Measurements from ENCODE around the gene DENND1C.

GRCh38 chr19:6478815-6479214 lies 2.8 kb downstream of the DENND1C start:
- TF ChIP-seq CTCF (IDR thresholded peaks at IDR 0.05) = no peak
- TF ChIP-seq POLR2A (IDR thresholded peaks at IDR 0.05) = no peak
